C4-2B (cell line): Measurements from ENCODE around the gene DLGAP3.
A peak's percentile ranks its signal among the peaks of the same experiment; 100 is the strongest.

Experiments
- CTCF ChIP-seq: fragments of 450-650 bp; conservative IDR thresholded peaks from 2 replicates; pipeline ENCODE4 v1.5.1; 2017; ENCODE audit warnings: mild to moderate bottlenecking
- ZFX ChIP-seq: fragments of 450-650 bp; IDR thresholded peaks from 2 replicates; pipeline ENCODE4 v1.6.1; 2017

- peak; percentile 95 for TF ChIP-seq CTCF
- peak; percentile 69; the same call in 1 of the 2 replicates for TF ChIP-seq ZFX
These were observed 69.8 kb downstream of the DLGAP3 start, which contains the start of gene SMIM12 for GRCh38 chr1:34859446-34860200.
